ENCODE results near the gene ELOVL1. TPM values are rescaled to one million over a fixed set of nuclear protein-coding genes. Genes with fewer than 3 reads are reported as not detected.
A peak's percentile ranks its signal among the peaks of the same experiment; 100 is the strongest.

The ELOVL1 gene
- total and polyA plus RNA-seq, 9 donors = 25.4 to 51.1 (median 39.2) TPM

DNA sequence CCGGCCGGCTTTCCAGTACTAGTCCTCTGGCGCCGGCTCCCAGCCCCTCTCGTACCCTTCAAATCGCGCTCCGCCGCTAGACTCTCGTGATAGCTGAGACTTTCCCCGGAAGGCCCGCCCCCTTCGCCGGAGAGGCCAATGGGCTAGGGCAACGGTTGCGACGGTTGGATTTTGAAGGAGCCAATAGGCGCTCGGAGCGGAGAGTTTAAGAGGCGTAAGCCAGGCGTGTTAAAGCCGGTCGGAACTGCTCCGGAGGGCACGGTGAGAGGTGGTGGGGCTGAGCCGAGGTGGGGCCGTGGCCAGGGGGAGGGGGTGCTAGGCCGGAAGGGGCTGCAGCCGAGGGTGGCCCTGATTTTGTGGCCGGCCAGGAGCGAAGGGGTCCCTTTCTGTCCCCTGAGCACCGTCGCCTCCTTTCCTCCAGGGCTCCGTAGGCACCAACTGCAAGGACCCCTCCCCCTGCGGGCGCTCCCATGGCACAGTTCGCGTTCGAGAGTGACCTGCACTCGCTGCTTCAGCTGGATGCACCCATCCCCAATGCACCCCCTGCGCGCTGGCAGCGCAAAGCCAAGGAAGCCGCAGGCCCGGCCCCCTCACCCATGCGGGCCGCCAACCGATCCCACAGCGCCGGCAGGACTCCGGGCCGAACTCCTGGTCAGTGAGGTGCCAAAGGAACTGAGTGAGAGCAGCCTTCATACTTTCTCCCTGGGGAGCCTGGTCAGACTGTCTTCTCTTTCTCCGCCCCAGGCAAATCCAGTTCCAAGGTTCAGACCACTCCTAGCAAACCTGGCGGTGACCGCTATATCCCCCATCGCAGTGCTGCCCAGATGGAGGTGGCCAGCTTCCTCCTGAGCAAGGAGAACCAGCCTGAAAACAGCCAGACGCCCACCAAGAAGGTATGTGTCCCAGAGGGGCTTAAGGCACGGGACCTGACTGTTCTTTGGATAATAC, 8.8 kb downstream of the ELOVL1 start, which contains the start of gene CDC20:
Gene CDC20 (plus strand): TSS at position 236 of the 948 bp plus-strand sequence. CDS start 235 bp downstream, at position 471.
- Histone ChIP-seq H3K9me3 (replicated peaks; ENCODE audit: control insufficient read depth, low read depth, low read length) (no peaks in the 10 kb centered on the region), H3K27ac (ENCODE audit: low read length) (peak within 1 kb of the TSS; percentile 87), H3K36me3 (ENCODE audit: control insufficient read depth, insufficient read depth, low read length) (peaks cover 32% of the 10 kb centered on the region), H3K27me3 (ENCODE audit: control insufficient read depth, insufficient read depth, low read length) (no peaks in the 10 kb centered on the region), H3K4me3 (ENCODE audit: low read length) (peak within 1 kb of the TSS; percentile 81), H3K4me1 (ENCODE audit: control insufficient read depth, insufficient read depth, low read length) (peaks cover 30% of the 10 kb centered on the region)
- under 1% methylated on average over 54 of the region's 59 CpGs for WGBS (ENCODE audit: insufficient coverage)
- DNase-seq = peak; percentile 98

DNA sequence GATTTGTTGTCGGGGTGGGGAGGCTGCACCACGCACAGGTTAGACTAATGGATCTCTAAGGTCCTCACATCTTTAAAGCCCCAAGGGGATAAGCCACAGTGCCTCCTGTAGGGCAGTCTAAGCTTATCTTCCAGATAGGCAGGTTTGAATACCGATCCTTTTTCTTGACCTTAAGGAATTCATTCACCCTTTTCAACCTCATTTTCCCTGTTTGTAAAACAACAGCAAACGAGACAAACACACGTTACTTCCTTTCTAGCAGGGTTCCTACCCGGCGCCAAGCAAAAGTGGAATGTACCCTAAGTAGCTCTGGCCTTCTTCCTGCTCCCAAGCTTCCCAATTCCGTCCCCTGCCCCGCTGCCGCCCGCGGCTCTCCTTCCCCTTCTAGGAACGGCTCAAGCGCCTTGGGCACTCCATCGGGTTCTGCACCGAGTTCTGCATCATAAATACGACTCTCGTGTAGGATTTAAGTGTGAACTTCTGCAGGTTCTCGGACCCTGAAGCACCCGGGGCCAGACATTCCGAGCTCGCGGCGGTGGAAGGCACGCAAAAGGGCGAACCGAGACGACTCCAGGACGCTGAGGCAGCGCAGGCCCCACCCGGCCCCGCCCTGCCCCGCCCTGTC, 9.6 kb downstream of the ELOVL1 start:
- Histone ChIP-seq H3K27me3 (ENCODE audit: control insufficient read depth, insufficient read depth, low read length) (no peaks in the 10 kb centered on the region), H3K9me3 (replicated peaks; ENCODE audit: control insufficient read depth, low read depth, low read length) (no peaks in the 10 kb centered on the region), H3K27ac (ENCODE audit: low read length) (peak overlapping the region; percentile 87), H3K4me1 (ENCODE audit: control insufficient read depth, insufficient read depth, low read length) (peaks cover 30% of the 10 kb centered on the region), H3K36me3 (ENCODE audit: control insufficient read depth, insufficient read depth, low read length) (peaks cover 25% of the 10 kb centered on the region), H3K4me3 (ENCODE audit: low read length) (peak overlapping the region; percentile 81)
- WGBS (ENCODE audit: insufficient coverage) = under 1% methylated on average over 27 of the region's 33 CpGs
- no peak for DNase-seq

- Histone ChIP-seq H3K27me3 (ENCODE audit: control insufficient read depth, insufficient read depth, low read length) (no peaks in the 10 kb centered on the region), H3K4me3 (ENCODE audit: low read length) (no peak overlapping the region), H3K9me3 (replicated peaks; ENCODE audit: control insufficient read depth, low read depth, low read length) (no peaks in the 10 kb centered on the region), H3K4me1 (ENCODE audit: control insufficient read depth, insufficient read depth, low read length) (peaks cover 30% of the 10 kb centered on the region), H3K27ac (ENCODE audit: low read length) (no peak overlapping the region), H3K36me3 (ENCODE audit: control insufficient read depth, insufficient read depth, low read length) (peaks cover 22% of the 10 kb centered on the region)
- no peak for DNase-seq
- WGBS (ENCODE audit: insufficient coverage) = 89% methylated on average over 3 of the region's 4 CpGs
These were observed 10.6 kb downstream of the ELOVL1 start for GRCh38 chr1:43357251-43357650.

DNA sequence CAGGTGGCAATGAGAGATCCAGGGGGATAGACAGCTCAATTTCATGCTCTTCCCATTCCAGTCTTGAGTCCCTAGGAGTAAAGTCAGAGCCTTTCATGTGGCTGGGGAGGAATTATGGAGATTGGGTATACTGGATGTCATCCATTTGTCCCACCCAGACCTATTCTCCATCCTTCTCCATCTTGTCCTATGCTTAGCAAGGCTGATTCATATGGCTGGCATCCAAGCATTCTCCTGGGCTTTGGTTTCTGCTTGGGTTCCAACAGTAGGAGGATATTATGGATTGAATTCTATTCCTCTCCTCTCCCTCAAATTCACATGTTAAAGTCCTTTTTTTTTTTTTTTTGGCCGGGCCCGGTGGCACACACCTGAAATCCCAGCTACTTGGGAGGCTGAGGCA, 12.9 kb downstream of the ELOVL1 start:
- WGBS (ENCODE audit: insufficient coverage) = no CpG with 5 or more reads among the region's 2 CpGs
- Histone ChIP-seq H3K27me3 (ENCODE audit: control insufficient read depth, insufficient read depth, low read length) (no peaks in the 10 kb centered on the region), H3K9me3 (replicated peaks; ENCODE audit: control insufficient read depth, low read depth, low read length) (no peaks in the 10 kb centered on the region), H3K36me3 (ENCODE audit: control insufficient read depth, insufficient read depth, low read length) (peaks cover 1% of the 10 kb centered on the region), H3K27ac (ENCODE audit: low read length) (no peak overlapping the region), H3K4me1 (ENCODE audit: control insufficient read depth, insufficient read depth, low read length) (peaks cover 17% of the 10 kb centered on the region), H3K4me3 (ENCODE audit: low read length) (no peak overlapping the region)
- DNase-seq = no peak

- Histone ChIP-seq H3K9me3 (replicated peaks; ENCODE audit: control insufficient read depth, low read depth, low read length) (no peaks in the 10 kb centered on the region), H3K27ac (ENCODE audit: low read length) (no peak overlapping the region), H3K27me3 (ENCODE audit: control insufficient read depth, insufficient read depth, low read length) (no peaks in the 10 kb centered on the region), H3K4me3 (ENCODE audit: low read length) (no peak overlapping the region), H3K4me1 (ENCODE audit: control insufficient read depth, insufficient read depth, low read length) (peaks cover 15% of the 10 kb centered on the region), H3K36me3 (ENCODE audit: control insufficient read depth, insufficient read depth, low read length) (no peaks in the 10 kb centered on the region)
- WGBS (ENCODE audit: insufficient coverage) = 86% methylated on average over 1 of the region's 2 CpGs
- no peak for DNase-seq
These were observed 13.3 kb downstream of the ELOVL1 start for GRCh38 chr1:43354471-43354870.

DNA sequence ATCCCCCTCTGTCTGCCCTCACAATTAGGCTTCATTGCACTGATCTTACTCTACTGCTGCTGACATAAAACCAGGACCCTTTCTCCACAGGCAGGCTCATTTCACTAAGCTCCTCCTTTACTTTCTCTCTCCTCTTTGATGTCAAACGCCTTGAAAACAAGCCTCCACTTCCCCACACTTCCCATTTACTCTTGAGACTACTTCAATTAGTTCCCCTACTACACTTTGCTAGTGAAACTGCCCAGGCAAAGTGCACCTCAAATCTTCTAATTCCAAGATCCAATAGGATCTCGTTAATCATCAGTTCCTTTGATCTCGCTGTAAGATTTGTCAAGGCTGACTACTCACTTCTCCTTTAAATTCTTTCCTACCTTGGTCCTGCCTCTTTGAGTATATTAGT, 14.9 kb downstream of the ELOVL1 start:
- H3K27ac ChIP-seq (ENCODE audit: low read length) = no peak overlapping the region
- H3K9me3 ChIP-seq (replicated peaks; ENCODE audit: control insufficient read depth, low read depth, low read length) = no peaks in the 10 kb centered on the region
- 6% methylated on average over 1 of the region's 3 CpGs for WGBS (ENCODE audit: insufficient coverage)
- no peaks in the 10 kb centered on the region for H3K36me3 ChIP-seq (ENCODE audit: control insufficient read depth, insufficient read depth, low read length)
- H3K27me3 ChIP-seq (ENCODE audit: control insufficient read depth, insufficient read depth, low read length) = peaks cover 12% of the 10 kb centered on the region
- no peak for DNase-seq
- H3K4me3 ChIP-seq (ENCODE audit: low read length) = no peak overlapping the region
- H3K4me1 ChIP-seq (ENCODE audit: control insufficient read depth, insufficient read depth, low read length) = peaks cover 15% of the 10 kb centered on the region

DNA sequence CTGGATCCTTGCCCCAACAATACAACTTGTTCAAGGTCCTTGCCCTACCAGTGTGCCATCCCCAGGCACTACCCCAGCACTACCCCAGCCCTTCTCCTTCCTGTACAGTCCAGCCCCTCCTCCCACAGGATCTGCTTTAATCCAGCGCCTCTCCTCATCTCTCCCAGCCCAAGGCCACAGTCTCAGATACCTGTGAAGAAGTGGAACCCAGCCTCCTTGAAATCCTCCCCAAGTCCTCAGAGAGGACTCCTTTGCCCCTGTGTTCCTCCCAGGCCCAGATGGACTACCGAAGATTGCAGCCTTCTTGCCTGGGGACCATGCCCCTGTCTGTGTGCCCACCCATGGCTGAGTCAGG, 15.5 kb downstream of the ELOVL1 start:
- 81% methylated on average over 2 of the region's 2 CpGs for WGBS (ENCODE audit: insufficient coverage)
- Histone ChIP-seq H3K36me3 (ENCODE audit: control insufficient read depth, insufficient read depth, low read length) (no peaks in the 10 kb centered on the region), H3K9me3 (replicated peaks; ENCODE audit: control insufficient read depth, low read depth, low read length) (no peaks in the 10 kb centered on the region), H3K27me3 (ENCODE audit: control insufficient read depth, insufficient read depth, low read length) (peaks cover 12% of the 10 kb centered on the region), H3K27ac (ENCODE audit: low read length) (no peak overlapping the region), H3K4me1 (ENCODE audit: control insufficient read depth, insufficient read depth, low read length) (peaks cover 14% of the 10 kb centered on the region), H3K4me3 (ENCODE audit: low read length) (no peak overlapping the region)
- DNase-seq = no peak

DNA sequence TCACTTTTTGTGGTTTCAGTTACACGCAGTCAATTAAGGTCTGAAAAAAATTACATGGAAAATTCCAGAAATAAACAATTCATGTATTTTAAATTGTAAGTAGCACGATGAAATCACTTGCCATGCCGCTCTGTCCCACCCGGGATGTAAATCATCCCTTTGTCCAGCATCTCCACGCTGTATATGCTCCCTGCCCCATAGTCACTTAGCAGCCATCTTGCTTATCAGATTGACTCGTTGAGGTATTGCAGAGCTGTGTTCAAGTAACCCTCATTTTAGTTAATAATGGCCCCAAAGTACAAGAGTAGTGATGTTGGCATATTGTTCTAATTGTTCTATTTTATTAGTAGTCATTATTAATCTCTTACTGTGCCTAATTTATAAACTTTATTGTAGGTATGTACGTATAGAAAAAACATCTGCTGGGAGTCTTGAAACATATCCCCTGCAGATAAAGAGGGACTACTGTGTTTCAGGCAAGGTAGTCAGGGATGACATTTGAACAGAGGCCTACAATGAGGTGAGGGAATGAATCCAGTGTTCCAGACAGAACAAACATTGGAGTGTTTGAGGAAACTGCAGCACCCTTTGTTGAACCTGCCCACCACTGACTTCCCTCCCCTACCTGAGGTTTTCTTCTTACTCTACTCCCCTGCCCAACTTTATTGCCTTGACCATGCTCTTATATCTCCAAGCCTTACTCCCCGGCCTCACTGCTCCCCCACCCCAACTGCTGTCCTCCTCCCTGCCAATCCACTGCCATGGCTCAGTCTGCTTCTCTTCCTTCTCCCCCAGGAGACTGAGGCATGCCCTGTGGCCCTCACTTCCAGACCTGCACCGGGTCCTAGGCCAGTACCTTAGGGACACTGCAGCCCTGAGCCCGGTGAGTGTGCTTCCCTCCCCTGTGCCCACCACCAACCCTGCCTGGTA, 16.1 kb downstream of the ELOVL1 start:
- no peaks in the 10 kb centered on the region for H3K9me3 ChIP-seq (replicated peaks; ENCODE audit: control insufficient read depth, low read depth, low read length)
- peaks cover 14% of the 10 kb centered on the region for H3K4me1 ChIP-seq (ENCODE audit: control insufficient read depth, insufficient read depth, low read length)
- H3K4me3 ChIP-seq (ENCODE audit: low read length) = no peak overlapping the region
- WGBS (ENCODE audit: insufficient coverage) = 82% methylated on average over 5 of the region's 10 CpGs
- no peaks in the 10 kb centered on the region for H3K36me3 ChIP-seq (ENCODE audit: control insufficient read depth, insufficient read depth, low read length)
- H3K27ac ChIP-seq (ENCODE audit: low read length) = no peak overlapping the region
- H3K27me3 ChIP-seq (ENCODE audit: control insufficient read depth, insufficient read depth, low read length) = peaks cover 14% of the 10 kb centered on the region
- no peak for DNase-seq

- Histone ChIP-seq H3K36me3 (ENCODE audit: control insufficient read depth, insufficient read depth, low read length) (no peaks in the 10 kb centered on the region), H3K27me3 (ENCODE audit: control insufficient read depth, insufficient read depth, low read length) (peaks cover 16% of the 10 kb centered on the region), H3K4me1 (ENCODE audit: control insufficient read depth, insufficient read depth, low read length) (peaks cover 14% of the 10 kb centered on the region), H3K27ac (ENCODE audit: low read length) (no peak overlapping the region), H3K4me3 (ENCODE audit: low read length) (no peak overlapping the region), H3K9me3 (replicated peaks; ENCODE audit: control insufficient read depth, low read depth, low read length) (no peaks in the 10 kb centered on the region)
- WGBS (ENCODE audit: insufficient coverage) = no CpG with 5 or more reads among the region's 1 CpG
- no peak for DNase-seq
These were observed 16.8 kb downstream of the ELOVL1 start for GRCh38 chr1:43350976-43351375.
